A549 (cell line): ENCODE measurements around the gene SERPINC1. TPM values are rescaled to one million over a fixed set of nuclear protein-coding genes. Genes with fewer than 3 reads are reported as not detected.

Source experiments
- ATAC-seq, 2 experiments: fragments of 200-7000 bp in 1 of 2; fragments of >200 bp in 1 of 2; cut with Nextera tagmentation in 1 of 2; cut with Tn5 transposase in 1 of 2; 3 replicates each; pipeline versions ENCODE4 v1.8.0 to v1.9.1; 2018 to 2020; ENCODE audit warnings: mild to moderate bottlenecking in 1 of 2, moderate library complexity in 1 of 2
- CTCF ChIA-PET: fragments of 300-600 bp; sonication (Branson Sonifier 250); formaldehyde crosslinking; extraction: SDS; loops from one replicate; lab custom pipeline; 2021; ENCODE audit warnings: antibody characterized with exemption, inconsistent platforms; lab: Yijun Ruan, JAX
- POLR2A ChIA-PET: fragments of 350-600 bp; formaldehyde crosslinking; extraction: SDS; loops from one replicate; lab custom pipeline; 2021; ENCODE audit warnings: antibody characterized with exemption, inconsistent platforms; lab: Yijun Ruan, JAX
- DNase-seq, 2 experiments: peaks; one replicate each; pipeline versions ENCODE4 v3.0.0 to v3.0.0-alpha.2; 2011 to 2016; ENCODE audit warnings: low read depth in 1 of 2, low spot score in 1 of 2
- FAIRE-seq: peaks from 2 replicates; lab custom pipeline; 2011; peaks lifted over from hg19 to GRCh38; lab: Jason Lieb, UNC
- H3K27ac ChIP-seq, 2 experiments: fragments of >200 bp; sonication (Bioruptor Twin); formaldehyde crosslinking; 3 replicates each; pipeline ENCODE4 v1.5.1; 2016 to 2017
- H3K4me1 ChIP-seq: fragments of >200 bp; sonication (Bioruptor Twin); formaldehyde crosslinking; 3 replicates; pipeline ENCODE4 v1.6.1; 2016
- H3K4me2 ChIP-seq: fragments of >200 bp; sonication (Bioruptor Twin); formaldehyde crosslinking; 3 replicates; pipeline ENCODE4 v1.6.1; 2016
- H3K4me3 ChIP-seq: fragments of >200 bp; sonication (Bioruptor Twin); formaldehyde crosslinking; 3 replicates; pipeline ENCODE4 v1.5.1; 2016
- H3K9me3 ChIP-seq: fragments of >200 bp; sonication (Bioruptor Twin); formaldehyde crosslinking; 3 replicates; pipeline ENCODE4 v1.6.1; 2016
- FOSB ChIP-seq: fragments of 250-450 bp; sonication (Bioruptor Pico); IDR thresholded peaks from 2 replicates; pipeline ENCODE4 v1.5.0; 2020; ENCODE audit warnings: mild to moderate bottlenecking, moderate library complexity
- FOSL2 ChIP-seq, 2 experiments: fragments of 450-650 bp in 1 of 2; fragments of >200 bp in 1 of 2; sonication (Bioruptor Twin) in 1 of 2; formaldehyde crosslinking; IDR thresholded peaks; 2 replicates each; pipeline versions ENCODE4 v1.5.0 to v1.6.1; 2016 to 2020; ENCODE audit warnings: mild to moderate bottlenecking in 1 of 2, moderate library complexity in 1 of 2
- HMGXB4 ChIP-seq: fragments of 250-450 bp; sonication (Bioruptor Pico); IDR thresholded peaks from 2 replicates; pipeline ENCODE4 v1.5.0; 2021; ENCODE audit warnings: mild to moderate bottlenecking, moderate library complexity, borderline replicate concordance
- HOXA7 ChIP-seq: fragments of 250-450 bp; sonication (Bioruptor Pico); IDR thresholded peaks from 2 replicates; pipeline ENCODE4 v1.5.0; 2020; ENCODE audit warnings: mild to moderate bottlenecking, moderate library complexity
- JUNB ChIP-seq: fragments of >200 bp; sonication (Bioruptor Twin); formaldehyde crosslinking; IDR thresholded peaks from 2 replicates; pipeline ENCODE4 v1.6.1; 2016
- POLR2AphosphoS2 ChIP-seq: conservative IDR thresholded peaks from 2 replicates; pipeline ENCODE4 v1.6.1; 2012; ENCODE audit warnings: low read length, improper control_type of control experiment, inconsistent platforms
- RARB ChIP-seq: fragments of 250-450 bp; sonication (Bioruptor Pico); IDR thresholded peaks from 2 replicates; pipeline ENCODE4 v1.8.0; 2021; ENCODE audit warnings: mild to moderate bottlenecking, moderate library complexity
- TP53 ChIP-seq: fragments of 250-450 bp; sonication (Bioruptor Pico); IDR thresholded peaks from 2 replicates; pipeline ENCODE4 v1.5.0; 2021; ENCODE audit warnings: mild to moderate bottlenecking, moderate library complexity
- WGBS: methylation state at CpG from one replicate; pipeline ENCODE4 v1.1.6; 2017; ENCODE audit errors: missing lambda C conversion rate; 5-methylcytosine and 5-hydroxymethylcytosine counted together
- polyA plus RNA-seq, 4 experiments: library from polyadenylated mRNA; depleted of rRNA in 3 of 4; stranded (reverse); fragments of >200 nt; fragmentation: RNase III in 1 of 4; extraction: RNeasy Plus Mini Kit Qiagen cat#74134 plus additional on column Dnase treatment in 1 of 4; gene quantifications; 2 replicates in 3 of 4; 3 replicates in 1 of 4; pipeline ENCODE4 v1.2.3, GENCODE V29; 2011 to 2017
- TF ChIP-seq, protein P1 (sequence below): IDR thresholded peaks from 2 replicates; pipeline ENCODE4 v1.6.1; 2012; ENCODE audit warnings: low read depth, borderline replicate concordance

SERPINC1 gene
- polyA plus RNA-seq, 2 of the 4 experiments (the other 2 are of a cell fraction), result 0.05 to 0.13 TPM

GRCh38 chr1:173866413-173867115, 50.6 kb downstream of the SERPINC1 start:
- FAIRE-seq (no peak), ATAC-seq (no peak), DNase-seq (no peak)
- POLR2A ChIA-PET, result interaction anchor here (0.6 to 0.8 kb wide), 2 partner anchors 11 to 42 kb away, joined by 3 read pairs; partner anchors contain the start of gene DARS2
- Histone ChIP-seq H3K4me1 (peaks cover 30% of the 10 kb centered on the region), H3K9me3 (no peaks in the 10 kb centered on the region), H3K4me3 (peak overlapping the region; percentile 97), H3K4me2 (peak overlapping the region; percentile 78), H3K27ac (peak overlapping the region; percentile 96 to 97)
- 0% methylated on average over 2 of the region's 2 CpGs for WGBS
- TF ChIP-seq RARB (CRISPR knock-in tag) (0 out of 2 replicates have a peak, but pooled peaks have one; percentile 18), TP53 (CRISPR knock-in tag) (no peak)
- CTCF ChIA-PET, result interaction anchor here (1.1 kb wide), 3 partner anchors 351 to 447 kb away, joined by 3 to 4 read pairs (median 3); no protein-coding TSS in a partner anchor

DNA sequence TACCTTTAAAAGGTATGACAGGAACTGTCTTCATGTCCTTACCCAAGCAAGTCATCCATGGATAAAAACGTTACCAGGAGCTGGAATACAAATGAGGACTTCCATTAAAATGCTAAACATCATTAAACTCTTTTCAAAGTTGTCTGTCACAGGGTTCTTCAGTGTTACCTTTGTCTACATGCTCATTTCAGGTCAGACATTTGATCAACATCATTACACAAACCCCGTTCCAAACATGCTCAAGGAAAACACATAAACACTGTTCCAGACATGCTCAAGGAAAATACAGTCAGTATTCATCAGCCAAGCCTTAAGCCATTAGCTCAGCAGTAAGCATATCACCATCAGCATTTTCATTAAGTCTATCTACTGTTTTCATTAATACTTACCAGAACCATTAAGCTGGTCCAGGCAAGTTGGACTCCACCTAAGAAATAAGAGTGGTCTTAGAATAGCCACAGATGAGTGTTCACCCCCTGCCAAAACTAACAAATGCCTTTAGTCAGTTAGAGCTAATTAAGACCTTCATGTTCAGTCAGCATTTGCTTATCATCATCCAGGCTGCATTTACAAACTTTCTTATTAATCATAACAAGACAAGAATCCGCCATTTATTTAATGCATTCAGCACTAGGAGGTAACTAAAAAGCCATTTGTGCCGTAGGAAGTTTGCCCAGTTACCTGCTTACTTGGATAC, 51.5 kb downstream of the SERPINC1 start:
- Histone ChIP-seq H3K4me3 (peak overlapping the region; percentile 97), H3K4me1 (peaks cover 30% of the 10 kb centered on the region), H3K4me2 (peak overlapping the region; percentile 78), H3K9me3 (no peaks in the 10 kb centered on the region), H3K27ac (peak overlapping the region; percentile 96 to 97; a peak in 5 of 6 replicates)
- 5% methylated on average over 4 of the region's 4 CpGs for WGBS
- ChIA-PET POLR2A (interaction anchor here (0.8 to 1.1 kb wide), 3 partner anchors 41 to 157 kb away, joined by 3 read pairs; partner anchors contain the start of genes DARS2 and RC3H1), CTCF (interaction anchor here (1.1 to 1.3 kb wide), 4 partner anchors 15 to 370 kb away, joined by 3 to 6 read pairs (median 4); no protein-coding TSS in a partner anchor)
- DNase-seq (no peak), ATAC-seq (no peak), FAIRE-seq (no peak)
- TF ChIP-seq HMGXB4 (CRISPR knock-in tag) (0 out of 2 replicates have a peak, but pooled peaks have one; percentile 37), FOSB (peak; percentile 12; the same call in 1 of the 2 replicates)
- TF ChIP-seq, protein P1, sequence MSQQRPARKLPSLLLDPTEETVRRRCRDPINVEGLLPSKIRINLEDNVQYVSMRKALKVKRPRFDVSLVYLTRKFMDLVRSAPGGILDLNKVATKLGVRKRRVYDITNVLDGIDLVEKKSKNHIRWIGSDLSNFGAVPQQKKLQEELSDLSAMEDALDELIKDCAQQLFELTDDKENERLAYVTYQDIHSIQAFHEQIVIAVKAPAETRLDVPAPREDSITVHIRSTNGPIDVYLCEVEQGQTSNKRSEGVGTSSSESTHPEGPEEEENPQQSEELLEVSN, result no peak

GRCh38 chr1:173864179-173864867, 52.8 kb downstream of the SERPINC1 start:
- ChIA-PET CTCF (interaction anchor here (1.2 kb wide), 1 partner anchor 16 kb away, joined by 3 read pairs; no protein-coding TSS in a partner anchor), POLR2A (interaction anchor here (0.6 to 1.1 kb wide), 2 partner anchors 40 to 169 kb away, joined by 3 read pairs; no protein-coding TSS in a partner anchor)
- WGBS, result 65% methylated on average over 5 of the region's 5 CpGs
- peak overlapping the region; percentile 96 to 97; a peak in 4 of 6 replicates for H3K27ac ChIP-seq
- peak overlapping the region; percentile 97 for H3K4me3 ChIP-seq
- peak overlapping the region; percentile 78 for H3K4me2 ChIP-seq
- peaks cover 25% of the 10 kb centered on the region for H3K4me1 ChIP-seq
- no peak for ATAC-seq
- no peaks in the 10 kb centered on the region for H3K9me3 ChIP-seq
- DNase-seq, result no peak
- peak; percentile 85 for TF ChIP-seq HOXA7
- TF ChIP-seq JUNB, result no peak
- no peak for TF ChIP-seq POLR2AphosphoS2
- peak; percentile 78; the same call in 1 of the 2 replicates for TF ChIP-seq FOSB
- TF ChIP-seq, protein P1, result no peak
- no peak for TF ChIP-seq RARB (CRISPR knock-in tag)
- TF ChIP-seq HMGXB4 (CRISPR knock-in tag), result 0 out of 2 replicates have a peak, but pooled peaks have one; percentile 39
- no peak for TF ChIP-seq FOSL2 (IDR thresholded peaks at IDR 0.05)
- peak; percentile 57 for TF ChIP-seq FOSL2 (CRISPR knock-in tag; IDR thresholded peaks at IDR 0.05)
- FAIRE-seq, result no peak
